ENCODE results near the gene COX7C.

Gene COX7C

DNA sequence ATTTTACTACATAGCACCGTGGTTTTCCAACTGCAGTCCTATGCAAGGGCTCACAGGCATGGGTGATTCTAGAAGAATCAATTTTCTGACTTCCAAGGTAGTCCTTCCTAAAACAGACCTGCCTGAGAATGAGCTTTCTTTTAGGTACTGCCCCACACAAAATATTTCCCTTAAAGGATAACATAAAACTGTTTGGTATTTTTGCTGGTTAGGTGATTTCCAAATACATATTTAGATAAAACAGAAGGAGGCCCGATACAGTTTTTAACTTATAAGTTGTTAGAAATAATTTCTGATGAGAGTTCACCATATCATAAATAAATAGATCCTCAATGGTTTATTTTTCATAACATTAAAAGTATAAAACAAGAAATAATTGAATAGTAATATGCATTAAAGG, 46.4 kb downstream of the COX7C start:
- DNase-seq (ENCODE audit: low read depth): no peak

DNA sequence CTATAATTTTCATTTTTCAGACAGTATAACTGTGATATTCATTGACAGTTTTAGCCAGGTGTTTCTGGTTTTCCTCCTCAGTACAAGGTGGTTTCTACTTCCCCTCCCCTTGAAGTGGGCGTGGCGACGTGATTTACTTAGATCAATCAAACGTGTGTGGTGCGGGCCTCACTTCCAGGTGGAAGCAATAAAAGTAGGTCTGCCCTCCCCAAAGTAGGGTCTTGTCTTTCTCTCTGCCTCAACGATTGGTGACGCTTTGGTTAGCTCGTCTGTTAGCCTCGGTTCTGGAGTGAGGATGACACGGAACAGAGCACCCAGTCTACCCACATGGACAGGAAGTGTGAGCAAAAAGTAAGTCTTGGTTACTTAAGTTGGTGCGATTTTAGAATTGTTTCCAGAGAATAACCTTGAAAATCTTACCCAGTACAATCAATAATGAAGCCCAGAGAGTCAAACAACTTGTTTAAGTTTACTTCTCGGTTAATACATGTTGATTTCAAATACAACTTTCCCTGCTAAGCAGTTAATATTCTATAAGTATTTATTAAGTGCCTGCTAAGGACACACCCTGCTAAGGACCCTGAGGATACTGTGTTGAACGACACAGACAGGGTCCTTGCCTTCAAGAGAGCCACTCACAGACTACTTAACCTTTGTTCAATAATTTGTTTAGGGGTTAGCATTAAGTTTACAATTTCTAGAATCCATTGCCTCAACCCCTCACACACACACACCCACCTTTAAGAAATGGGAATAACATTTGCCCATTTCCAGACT, 48.4 kb downstream of the COX7C start:
- no peak for DNase-seq (ENCODE audit: low read depth)

GRCh38 chr5:86666981-86667380, 49.2 kb downstream of the COX7C start:
- no peak for DNase-seq (ENCODE audit: low read depth)
